Measurements from ENCODE around the gene MTA1.
A peak's percentile ranks its signal among the peaks of the same experiment; 100 is the strongest.

MTA1 gene

GRCh38 chr14:105467249-105467941, 47.8 kb downstream of the MTA1 start:
- DNase-seq: no peak

GRCh38 chr14:105467942-105468471, 48.4 kb downstream of the MTA1 start:
- DNase-seq: no peak

GRCh38 chr14:105468621-105469241, 49.1 kb downstream of the MTA1 start:
- DNase-seq: no peak

GRCh38 chr14:105469456-105470349, 50.1 kb downstream of the MTA1 start:
- no peak for DNase-seq

- no peak for DNase-seq
These were observed 51.0 kb downstream of the MTA1 start for GRCh38 chr14:105470350-105471296.

GRCh38 chr14:105471297-105471821, 51.7 kb downstream of the MTA1 start:
- DNase-seq: no peak

GRCh38 chr14:105471823-105472485, 52.3 kb downstream of the MTA1 start:
- no peak for DNase-seq

GRCh38 chr14:105472486-105472991, 52.9 kb downstream of the MTA1 start:
- no peak for DNase-seq

GRCh38 chr14:105473033-105473676, 53.5 kb downstream of the MTA1 start:
- no peak for DNase-seq

GRCh38 chr14:105473677-105474482, 54.3 kb downstream of the MTA1 start:
- DNase-seq: peak; percentile 59

GRCh38 chr14:105474483-105475268, 55.0 kb downstream of the MTA1 start, which contains the start of gene CRIP2:
Gene CRIP2 (plus strand): TSS chr14:105474821. CDS start chr14:105474863, 42 bp downstream.
- no peak for DNase-seq

- DNase-seq: no peak
These were observed 55.9 kb downstream of the MTA1 start for GRCh38 chr14:105475269-105476096.

GRCh38 chr14:105476097-105476830, 56.6 kb downstream of the MTA1 start:
- DNase-seq: no peak

GRCh38 chr14:105476831-105477659, 57.4 kb downstream of the MTA1 start:
- DNase-seq: no peak

- DNase-seq: peak; percentile 61
These were observed 58.2 kb downstream of the MTA1 start for GRCh38 chr14:105477660-105478397.
